ENCODE results near the gene DDAH1.
"Not testable (repeated sequence)": the region's sequence is repeated elsewhere in the genome, so short reads cannot be mapped to it uniquely, and the experiment has no call there.

The DDAH1 gene

GRCh38 chr1:85361606-85362296 lies 103.2 kb downstream of the DDAH1 start:
- DNase-seq (ENCODE audit: low read depth in 2 of 2, low spot score in 1 of 2) = no peak

DNA sequence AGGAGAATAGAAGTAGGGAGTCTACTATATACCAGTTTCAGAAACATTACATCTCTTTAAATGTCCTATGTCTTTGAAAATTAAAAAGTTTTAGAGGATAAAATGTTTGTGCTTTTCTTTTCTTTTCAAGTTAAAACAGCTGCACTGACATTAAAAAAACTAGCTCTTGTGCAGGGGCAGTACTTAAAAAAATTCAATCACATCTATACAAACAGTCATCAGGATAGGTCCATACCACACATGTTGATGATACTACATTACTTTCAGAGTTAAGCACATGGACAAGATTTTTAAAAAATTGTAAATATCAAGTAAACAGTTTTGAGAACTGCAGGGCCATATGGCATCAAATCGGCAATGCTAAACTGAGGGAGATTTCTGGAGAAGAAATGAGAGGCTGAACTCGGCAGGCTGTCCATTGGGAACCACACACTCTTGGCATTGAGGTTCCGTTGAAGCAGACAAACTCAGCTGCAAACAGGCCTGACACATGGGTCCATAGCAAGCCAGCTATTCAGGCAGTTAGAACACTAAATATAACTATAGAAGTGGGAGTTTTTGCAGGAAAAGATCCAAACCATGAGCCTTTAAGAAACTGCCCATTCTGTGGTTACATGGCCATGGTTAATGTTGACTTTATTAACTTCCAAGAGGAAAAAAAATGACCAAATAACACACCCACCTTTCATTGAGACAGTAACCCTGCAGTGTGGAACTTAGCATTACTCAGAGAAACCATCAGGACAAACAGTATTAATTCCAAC lies 104.0 kb downstream of the DDAH1 start:
- DNase-seq (ENCODE audit: low read depth in 2 of 2, low spot score in 1 of 2) = no peak

GRCh38 chr1:85359874-85360721 lies 104.9 kb downstream of the DDAH1 start:
- no peak for DNase-seq (ENCODE audit: low read depth in 2 of 2, low spot score in 1 of 2)

GRCh38 chr1:85358702-85359438 lies 106.1 kb downstream of the DDAH1 start:
- DNase-seq (ENCODE audit: low read depth in 2 of 2, low spot score in 1 of 2) = no peak

DNA sequence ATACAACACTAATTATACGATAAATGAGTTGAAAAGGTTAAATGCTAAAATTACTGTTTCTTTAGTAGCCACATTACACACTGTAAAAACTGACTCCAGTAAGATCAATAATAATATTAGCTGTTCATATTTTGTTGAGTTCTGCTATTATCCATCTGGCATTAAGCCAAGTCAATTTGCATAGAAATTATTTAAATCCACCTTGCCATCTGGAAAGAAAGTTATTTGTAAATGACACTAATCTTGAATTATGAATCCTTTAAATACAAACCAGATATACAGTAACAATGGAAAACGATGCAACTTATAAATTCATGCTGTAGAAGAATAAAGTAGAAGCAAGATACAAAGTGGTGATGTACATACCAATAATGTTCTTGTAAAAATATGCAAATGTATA lies 107.1 kb downstream of the DDAH1 start:
- no peak for DNase-seq (ENCODE audit: low read depth in 2 of 2, low spot score in 1 of 2)

DNA sequence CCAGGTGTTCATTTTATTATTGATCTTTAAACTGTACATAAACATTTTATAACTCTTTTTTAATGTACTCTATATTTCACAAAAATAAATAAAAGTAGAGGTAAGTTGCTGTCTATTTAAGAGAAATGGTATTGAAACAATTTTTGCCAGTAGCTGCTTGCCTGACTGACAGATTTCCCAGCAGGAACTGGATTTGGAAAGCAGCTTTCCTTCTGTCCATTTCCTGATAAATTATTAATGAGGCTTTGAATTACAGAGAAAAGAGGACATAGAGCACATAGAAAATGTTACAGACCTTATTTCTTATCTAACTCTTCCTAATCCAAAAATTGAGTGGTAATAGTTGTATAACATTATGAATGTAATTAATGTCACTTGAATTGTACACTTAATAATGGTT lies 108.8 kb downstream of the DDAH1 start:
- DNase-seq (ENCODE audit: low read depth in 2 of 2, low spot score in 1 of 2) = no peak

GRCh38 chr1:85352055-85352454 lies 112.9 kb downstream of the DDAH1 start:
- no peak for DNase-seq (ENCODE audit: low read depth in 2 of 2, low spot score in 1 of 2)

DNA sequence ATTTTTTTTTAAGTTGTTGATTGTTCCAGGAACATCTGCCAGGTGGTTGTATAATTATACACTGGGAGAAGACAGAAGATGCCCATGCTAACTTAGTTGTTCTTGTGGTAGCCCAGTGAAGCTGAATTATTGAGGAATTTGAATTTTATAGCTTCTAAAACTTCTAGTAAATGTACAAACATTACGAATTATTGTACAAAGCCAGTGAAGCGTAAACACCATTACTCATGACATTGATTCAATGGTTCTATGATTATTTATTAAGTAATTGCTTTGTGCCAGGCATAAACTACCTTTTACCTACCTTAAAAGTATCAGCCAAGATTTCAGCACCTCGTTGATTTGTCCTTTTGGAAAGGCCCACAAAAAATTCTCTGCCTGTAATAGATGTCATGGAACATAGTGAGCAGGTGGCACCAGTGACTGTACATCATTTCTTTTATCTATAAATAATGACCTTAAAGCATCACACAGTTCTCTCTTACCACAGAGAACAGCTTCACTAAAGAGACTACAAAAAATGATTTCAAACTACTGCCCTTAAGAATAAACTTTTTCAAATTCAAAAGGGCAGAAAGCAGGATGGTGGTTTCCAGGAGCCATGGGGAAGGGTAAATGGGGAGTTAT lies 113.6 kb downstream of the DDAH1 start:
- DNase-seq (ENCODE audit: low read depth in 2 of 2, low spot score in 1 of 2) = no peak

DNA sequence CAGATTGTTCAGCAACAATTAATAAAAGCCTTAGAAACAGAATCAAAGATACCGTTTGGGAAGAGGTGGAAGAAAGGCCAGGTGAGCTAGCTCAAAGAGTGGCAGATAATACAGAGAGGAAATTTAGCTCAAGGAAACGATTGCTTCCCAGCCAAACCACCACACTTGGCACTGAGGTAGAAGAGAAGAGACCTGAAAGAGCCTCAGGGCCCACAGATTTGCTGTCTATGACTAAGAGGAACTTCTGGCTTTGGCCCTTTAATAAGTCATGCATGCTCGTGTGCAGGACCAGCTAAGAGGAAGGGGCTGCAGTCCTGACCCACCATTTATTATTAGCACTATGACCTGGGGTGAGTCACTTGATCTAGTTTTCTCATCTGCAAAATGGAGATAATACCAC lies 115.7 kb downstream of the DDAH1 start:
- no peak for DNase-seq (ENCODE audit: low read depth in 2 of 2, low spot score in 1 of 2)

DNA sequence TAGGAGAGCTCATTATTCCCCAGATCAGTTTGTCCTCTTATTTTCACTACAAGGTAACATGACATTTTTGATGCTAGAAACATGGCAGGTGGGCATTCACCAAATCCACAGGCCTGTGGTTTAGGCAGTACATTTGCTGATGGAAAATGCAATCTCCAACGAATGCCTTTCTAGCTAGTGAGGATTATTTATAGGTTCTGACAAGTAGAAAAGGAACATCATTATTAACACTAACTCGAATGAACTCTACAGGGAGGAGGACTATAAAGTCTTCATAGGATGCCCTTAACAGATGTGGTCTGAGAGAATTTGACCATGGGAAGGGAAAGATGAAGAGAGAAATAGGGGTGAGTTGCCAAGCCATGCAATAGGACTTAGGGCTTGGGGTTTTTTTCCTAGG lies 117.1 kb downstream of the DDAH1 start:
- DNase-seq (ENCODE audit: low read depth in 2 of 2, low spot score in 1 of 2) = no peak

GRCh38 chr1:85347275-85347674 lies 117.7 kb downstream of the DDAH1 start:
- DNase-seq (ENCODE audit: low read depth in 2 of 2, low spot score in 1 of 2) = not testable (repeated sequence)

DNA sequence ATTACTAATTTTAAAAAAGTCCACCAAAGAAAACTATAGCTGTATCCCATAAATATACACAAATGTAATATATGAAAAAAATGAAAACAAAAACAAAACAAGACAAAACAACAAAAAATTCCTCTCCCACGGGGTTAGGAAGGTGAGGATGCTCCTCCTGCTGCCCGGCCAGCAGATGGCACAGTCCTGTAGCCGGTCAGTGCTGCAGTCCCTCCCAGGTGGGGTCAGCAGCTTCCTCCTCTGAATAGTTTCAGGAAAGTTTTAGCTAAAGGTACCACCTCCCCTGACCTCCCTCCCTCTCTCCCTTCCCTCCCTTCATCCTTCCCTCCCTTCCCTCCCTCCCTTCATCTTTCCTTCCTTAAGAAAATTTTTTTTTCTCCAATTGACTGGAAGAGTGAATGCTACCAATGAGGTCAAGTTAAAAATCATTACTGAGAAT lies 120.7 kb downstream of the DDAH1 start:
- no peak for DNase-seq (ENCODE audit: low read depth in 2 of 2, low spot score in 1 of 2)

- no peak for DNase-seq (ENCODE audit: low read depth in 2 of 2, low spot score in 1 of 2)
Measured at GRCh38 chr1:85343612-85344255, 121.2 kb downstream of the DDAH1 start.

DNA sequence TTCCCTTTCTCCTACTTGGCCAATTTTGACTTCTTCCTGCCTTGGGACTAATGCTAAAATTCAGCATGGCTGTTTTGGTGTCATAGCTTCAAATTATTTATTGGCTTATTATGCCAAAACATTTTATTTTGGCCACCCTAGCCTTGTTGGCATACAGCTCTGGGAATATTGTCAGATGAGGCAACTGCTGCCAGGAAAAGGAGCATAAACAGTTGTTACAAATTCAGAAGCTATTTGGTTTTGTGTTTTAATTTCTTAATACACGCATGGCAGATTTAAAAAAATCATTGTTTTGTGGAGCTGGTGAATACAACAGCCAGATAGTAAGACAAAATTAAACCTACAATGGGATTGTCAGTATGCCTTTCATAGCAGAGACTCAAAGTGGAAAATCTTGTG lies 121.7 kb downstream of the DDAH1 start:
- no peak for DNase-seq (ENCODE audit: low read depth in 2 of 2, low spot score in 1 of 2)

GRCh38 chr1:85342207-85342606 lies 122.8 kb downstream of the DDAH1 start:
- DNase-seq (ENCODE audit: low read depth in 2 of 2, low spot score in 1 of 2) = no peak

GRCh38 chr1:85340427-85340826 lies 124.5 kb downstream of the DDAH1 start:
- no peak for DNase-seq (ENCODE audit: low read depth in 2 of 2, low spot score in 1 of 2)

GRCh38 chr1:85339656-85340399 lies 125.1 kb downstream of the DDAH1 start:
- no peak for DNase-seq (ENCODE audit: low read depth in 2 of 2, low spot score in 1 of 2)

GRCh38 chr1:85339089-85339488 lies 125.9 kb downstream of the DDAH1 start:
- DNase-seq (ENCODE audit: low read depth in 2 of 2, low spot score in 1 of 2) = no peak

- no peak for DNase-seq (ENCODE audit: low read depth in 2 of 2, low spot score in 1 of 2)
Measured at GRCh38 chr1:85334962-85335361, 130.0 kb downstream of the DDAH1 start.

All from stimulated activated CD8-positive, alpha-beta memory T cell treated with anti-CD3 and anti-CD28 coated beads, Interleukin-4, amount 100 ng/mL, for 1 hour (primary cell).